NCI-H510A treated with DMSO at 0.1 percent for 48 hours (cell line): ENCODE data around the gene CFL1.

ENCODE experiments used
- DNase-seq: peaks from one replicate; lab custom pipeline; 2025; lab: John Stamatoyannopoulos, UW

The CFL1 gene

DNA sequence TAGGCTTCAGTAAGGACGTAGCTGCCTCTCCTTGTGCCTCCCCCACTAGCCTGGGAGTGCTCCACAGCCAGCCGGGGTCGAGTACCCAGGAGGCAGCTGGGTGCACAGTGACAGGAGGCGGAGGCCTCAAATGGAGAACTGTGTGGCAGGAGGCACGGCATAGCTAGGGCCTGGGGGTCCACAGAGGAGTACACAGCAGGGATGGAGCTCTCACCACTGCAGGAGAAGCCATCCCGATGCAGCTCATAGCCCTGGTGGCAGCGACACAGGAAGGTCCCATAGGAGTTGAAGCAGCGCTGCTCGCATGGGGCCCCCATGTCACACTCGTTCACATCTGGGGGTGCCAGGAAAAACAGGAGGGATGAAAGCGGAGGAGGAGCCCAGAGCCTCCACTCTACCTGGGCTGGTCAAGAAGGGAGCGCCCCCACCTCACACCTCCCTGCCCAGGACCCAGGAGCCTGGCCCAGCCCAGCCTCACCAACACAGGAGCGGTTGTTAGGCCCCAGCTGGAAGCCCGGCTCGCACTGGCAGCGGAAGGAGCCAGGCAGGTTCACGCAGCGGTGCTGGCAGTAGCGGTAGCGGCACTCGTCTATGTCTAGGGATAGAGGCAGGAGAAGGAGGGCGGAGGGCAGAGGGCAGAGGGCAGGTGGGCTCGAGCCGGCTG, 11.8 kb upstream of the CFL1 start:
- no peak for DNase-seq

DNA sequence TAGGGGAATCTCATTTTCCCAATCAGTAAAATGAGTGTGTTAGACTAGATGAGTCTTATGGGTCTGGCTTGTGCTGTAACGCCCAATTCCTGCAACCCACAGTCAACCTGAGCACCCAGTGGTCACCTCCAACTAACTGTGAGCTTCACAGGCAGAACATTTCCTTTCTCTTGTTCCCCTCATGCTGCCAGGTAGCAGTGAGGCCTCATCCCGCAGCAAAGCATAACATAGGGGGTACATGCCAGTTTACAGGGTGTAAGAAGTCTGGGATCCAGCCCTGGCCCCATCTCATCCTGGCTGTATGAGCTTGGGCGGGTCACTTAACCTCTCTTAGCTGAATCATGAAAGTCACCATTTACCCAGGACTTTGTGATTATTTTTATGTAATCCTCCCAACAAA, 10.9 kb upstream of the CFL1 start:
- DNase-seq: no peak

DNA sequence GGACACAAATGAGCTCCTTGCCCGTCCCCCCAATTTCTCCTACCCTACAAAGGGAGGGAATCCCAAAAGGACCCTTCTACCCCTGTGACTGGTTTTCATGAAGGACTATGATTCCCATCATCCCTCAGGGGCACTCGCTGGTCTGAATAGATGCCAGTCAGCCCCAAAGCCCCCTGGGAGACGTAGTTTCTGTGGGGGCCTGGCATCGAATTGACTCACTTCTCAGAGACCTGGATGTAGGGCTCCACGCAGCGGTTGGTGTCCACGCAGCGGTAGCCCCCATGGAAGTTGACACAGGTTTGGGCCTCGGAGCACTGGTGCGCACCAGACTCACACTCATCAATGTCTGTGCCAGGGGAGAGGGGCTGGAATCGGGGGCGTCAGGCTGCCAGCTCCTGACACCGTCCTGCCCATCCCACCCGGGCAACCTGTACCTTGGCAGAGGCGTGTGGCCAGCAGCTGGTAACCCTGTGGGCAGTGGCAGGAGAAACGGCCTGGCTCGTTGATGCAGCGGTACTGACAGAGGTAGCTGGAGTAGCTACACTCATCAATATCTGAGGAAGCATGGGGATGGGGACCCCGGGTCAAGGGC, 10.2 kb upstream of the CFL1 start:
- no peak for DNase-seq

DNA sequence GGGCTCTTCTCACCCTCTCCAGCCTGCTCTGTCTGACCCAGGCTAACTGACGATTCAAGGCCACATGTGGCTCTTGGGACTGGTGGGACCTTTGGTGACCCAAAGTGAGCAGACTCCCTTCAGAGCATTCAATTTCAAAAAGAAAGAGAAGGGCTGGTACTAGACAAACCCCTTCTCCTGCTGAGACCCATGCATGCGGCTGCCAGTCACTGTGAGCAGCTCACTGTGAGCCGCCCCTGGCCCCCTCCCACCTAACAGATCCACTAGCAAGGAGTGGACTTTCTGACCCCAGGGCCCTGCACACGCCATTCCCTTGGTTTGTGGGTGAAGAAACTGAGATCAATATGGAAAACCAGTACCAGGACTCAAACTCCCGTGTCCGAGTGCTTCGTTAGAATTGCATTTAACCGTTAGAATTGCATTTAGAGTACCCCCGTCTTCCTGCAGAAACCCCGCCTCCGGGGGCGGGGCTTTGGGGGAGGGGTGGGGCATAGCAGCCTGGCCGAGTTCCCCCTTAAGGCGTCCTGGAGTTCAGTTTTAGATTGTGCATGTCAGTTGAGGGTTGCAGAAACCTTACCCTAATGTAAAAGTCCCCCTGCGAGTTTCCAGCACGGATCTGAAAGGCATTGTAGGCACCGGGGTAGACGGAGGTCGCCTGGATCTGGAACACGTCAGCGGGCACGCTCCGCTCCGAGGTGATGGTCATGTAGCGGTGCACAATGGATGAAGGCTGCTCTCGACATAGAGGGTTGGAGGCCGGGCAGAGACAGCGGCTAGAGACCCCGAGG, 9.5 kb upstream of the CFL1 start:
- DNase-seq: no peak

DNA sequence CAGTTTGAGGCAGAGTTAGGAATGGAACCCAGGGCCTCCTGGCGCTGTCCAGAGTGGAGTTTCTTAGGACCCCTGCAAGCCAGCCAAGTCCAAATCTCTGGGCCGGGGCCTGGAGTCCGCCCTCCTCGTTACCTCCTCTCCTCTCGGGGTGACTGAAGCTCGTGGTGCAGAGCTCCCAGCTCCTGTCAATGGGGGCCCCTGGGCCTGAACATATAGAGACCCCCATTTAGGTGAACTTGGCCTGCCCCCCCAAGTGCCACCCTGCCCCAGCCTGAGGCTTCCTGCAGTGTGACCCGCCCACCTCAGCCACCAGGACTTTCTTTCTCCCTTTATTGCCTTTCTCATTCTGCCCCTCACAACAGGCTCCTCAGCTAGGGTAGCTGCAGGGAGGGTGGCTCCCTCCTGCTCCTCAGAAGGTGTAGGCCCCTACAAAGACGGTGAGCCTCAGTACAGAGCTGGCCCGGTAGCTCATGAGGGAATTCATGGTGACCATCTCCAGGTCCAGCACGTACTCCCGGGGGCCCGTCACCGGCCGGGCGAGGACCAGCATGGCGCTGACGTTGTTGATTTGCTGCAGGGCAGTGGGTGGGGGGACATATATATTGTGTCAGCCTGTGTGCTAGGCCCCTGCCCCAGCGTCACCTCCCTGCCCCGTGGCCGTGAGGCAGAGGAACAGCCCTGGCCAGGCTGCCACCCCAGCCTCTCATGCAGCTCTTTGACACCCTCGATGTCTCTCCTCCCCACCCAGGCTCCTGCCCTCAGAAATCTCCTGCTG, 8.7 kb upstream of the CFL1 start:
- no peak for DNase-seq

DNA sequence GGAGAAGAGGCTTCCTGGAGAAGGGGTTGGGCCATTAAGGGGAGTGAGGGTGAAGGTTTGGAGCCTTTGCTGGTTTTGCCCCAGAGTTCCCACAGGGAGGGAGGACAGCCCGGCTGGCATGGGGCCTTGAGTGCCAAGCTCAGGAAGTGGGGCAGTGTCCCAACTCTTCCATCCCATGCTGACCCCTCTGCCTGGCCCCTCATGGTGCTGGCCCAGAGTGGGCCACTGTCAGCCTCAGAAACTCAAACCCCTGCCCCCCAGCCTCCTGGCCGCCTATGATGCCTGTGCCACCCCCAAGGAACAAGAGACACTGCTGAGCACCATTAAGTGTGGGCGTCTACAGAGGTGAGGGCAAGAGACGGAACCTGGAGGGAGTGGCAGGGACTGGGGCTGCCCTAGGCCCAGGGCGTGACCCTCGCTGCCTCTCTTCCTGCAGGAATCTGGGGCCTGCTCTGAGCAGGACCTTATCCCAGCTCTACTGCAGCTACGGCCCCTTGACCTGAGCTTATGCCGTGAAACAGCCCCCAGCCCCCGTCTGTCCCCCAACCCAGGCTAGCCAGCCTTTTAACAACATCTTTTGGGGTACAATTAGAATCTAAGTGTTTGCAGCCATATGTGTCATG, 7.7 kb upstream of the CFL1 start:
- DNase-seq: no peak

DNA sequence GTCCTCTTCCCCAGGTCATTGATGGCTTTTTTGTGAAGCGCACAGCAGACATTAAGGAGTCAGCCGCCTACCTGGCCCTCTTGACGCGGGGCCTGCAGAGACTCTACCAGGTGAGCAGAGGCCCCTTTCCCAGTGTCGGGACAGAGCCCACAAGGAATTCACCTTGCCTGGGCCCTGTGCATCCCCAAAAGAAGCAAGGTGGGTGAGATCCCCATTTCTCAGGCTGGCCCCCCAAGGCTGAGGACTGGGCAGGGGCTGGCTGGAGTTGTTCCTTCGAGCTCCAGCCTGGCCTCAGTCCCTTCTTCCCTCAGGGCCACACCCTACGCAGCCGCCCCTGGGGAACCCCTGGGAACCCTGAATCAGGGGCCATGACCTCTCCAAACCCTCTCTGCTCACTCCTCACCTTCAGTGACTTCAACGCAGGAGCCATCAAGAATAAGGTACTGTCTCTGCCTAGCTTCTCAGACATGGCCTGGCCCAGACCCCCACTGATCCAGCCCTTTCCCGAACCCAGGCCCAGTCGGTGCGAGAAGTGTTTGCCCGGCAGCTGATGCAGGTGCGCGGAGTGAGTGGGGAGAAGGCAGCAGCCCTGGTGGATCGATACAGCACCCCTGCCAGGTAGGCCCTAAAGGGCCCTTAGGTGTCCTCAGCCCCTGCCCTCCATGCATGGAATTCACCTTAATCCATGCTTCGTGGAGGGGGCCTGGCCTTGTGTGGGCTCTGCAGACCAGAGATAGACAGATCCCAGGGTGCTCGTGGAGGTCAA, 6.9 kb upstream of the CFL1 start:
- no peak for DNase-seq

DNA sequence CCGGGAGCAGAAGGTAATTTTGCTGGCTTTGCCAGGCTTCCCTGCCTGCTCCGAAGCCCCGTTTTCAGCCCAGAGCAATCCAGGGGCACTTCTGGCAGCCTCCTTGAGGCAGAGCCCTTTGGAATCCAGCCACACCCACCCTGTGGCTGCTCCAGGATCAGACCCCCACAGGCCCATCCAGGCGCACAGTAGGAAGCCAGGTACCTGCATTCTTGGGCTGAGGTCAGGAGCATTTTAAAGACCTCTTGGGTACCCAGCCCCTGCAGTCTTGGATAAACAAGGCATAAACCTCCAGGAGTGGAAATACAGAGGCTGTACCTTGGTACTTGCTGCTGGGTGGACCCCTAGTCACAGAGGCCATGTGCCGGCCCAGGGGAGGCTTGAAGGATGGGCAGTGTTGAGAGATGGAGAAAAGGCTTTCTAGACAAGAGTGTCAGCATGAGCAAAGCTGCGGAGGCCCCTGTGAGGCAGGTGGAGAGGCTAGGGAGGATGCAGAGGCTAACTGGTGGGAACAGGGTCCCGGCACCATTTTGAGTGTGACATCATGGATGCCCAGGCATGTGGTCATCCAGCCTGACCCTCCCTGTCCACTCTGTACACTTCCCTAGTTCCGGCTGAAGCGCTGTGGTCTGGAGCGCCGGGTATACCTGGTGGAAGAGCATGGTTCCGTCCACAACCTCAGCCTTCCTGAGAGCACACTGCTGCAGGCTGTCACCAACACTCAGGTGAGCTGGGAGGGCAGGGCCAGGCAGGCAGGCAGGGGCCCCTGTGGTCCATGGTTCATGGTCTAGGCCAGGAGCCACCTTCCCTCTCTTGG, 6.1 kb upstream of the CFL1 start:
- DNase-seq: no peak

DNA sequence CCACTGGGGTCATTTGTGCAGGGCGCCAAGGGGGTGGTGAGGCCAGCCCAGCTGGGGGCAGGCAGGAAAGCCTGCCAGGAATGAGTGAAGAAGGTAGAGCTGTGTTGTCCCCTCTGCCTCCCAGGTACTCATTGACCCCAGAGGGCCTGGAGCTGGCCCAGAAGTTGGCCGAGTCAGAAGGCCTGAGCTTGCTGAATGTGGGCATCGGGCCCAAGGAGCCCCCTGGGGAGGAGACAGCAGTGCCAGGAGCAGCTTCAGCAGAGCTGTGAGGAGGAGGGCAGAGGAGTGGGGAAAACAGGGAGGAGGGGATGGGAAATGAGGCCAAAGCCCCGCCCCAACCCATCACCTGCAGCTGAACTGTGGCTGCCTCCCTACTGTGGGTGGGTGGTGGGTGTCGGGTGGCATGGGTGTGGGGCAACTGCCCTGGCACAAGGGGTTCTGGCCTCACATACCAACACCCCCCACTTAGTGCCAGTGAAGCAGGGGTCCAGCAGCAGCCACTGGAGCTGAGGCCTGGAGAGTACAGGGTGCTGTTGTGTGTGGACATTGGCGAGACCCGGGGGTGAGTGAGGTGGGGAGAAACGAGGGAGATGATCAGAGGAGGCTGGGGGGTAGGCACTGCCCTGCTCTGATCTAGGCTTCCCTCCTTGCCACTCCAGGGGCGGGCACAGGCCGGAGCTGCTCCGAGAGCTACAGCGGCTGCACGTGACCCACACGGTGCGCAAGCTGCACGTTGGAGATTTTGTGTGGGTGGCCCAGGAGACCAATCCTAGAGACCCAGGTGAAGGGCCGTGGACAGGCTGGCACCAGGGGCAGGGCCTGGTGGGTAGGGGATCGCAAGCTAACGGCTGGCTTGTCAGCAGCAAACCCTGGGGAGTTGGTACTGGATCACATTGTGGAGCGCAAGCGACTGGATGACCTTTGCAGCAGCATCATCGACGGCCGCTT, 5.2 kb upstream of the CFL1 start:
- DNase-seq: no peak

DNA sequence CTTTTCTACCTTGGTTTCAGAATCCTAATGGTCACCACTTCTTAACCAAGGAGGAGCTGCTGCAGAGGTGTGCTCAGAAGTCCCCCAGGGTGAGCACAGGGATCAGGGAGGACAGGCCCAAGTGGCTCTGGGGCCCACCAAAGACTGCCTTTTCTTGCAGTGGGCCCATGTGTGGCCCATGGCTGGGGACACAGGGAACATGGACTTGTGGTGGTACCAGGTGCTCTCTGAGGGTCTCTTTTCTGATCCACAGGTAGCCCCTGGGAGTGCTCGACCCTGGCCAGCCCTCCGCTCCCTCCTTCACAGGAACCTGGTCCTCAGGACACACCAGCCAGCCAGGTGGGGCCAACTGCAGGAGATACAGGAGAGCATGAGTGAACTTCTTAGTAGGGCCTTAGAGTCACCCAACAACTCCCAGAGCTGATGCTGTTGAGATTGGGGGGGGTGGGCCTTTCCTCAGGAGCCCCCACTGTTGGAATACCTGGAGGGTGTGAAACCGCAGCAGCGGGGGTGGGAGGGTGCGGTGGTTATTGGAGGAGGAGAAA, 4.3 kb upstream of the CFL1 start:
- DNase-seq: no peak

DNA sequence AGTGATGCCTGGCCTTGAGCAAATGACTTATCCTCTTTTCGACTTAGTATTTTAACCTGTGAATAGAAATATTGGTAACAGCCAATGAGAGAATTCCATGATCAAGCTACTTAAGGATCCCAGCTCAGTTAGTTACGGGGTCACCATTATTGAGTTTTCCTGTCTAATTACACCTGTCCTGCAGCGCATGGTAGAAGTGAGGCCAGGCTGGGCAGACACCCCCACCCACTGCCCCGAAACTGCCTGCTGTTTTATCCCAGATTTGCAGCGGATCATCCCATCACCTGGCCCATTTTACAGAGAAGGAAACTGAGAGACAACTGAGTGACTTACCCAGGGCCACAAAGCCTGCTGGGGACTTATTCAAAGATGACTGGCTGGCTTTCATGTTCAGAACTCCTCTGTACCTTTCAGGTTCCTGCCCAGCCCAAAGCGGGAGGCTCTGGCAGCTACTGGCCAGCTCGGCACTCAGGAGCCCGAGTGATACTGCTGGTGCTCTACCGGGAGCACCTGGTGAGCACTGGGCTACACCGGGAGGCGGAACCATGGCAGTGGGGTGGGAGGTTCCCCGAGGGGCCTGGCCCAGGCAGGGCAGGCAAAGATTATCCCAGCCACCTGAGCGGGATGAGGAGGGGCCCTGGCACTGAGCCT, 3.7 kb upstream of the CFL1 start:
- DNase-seq: no peak

DNA sequence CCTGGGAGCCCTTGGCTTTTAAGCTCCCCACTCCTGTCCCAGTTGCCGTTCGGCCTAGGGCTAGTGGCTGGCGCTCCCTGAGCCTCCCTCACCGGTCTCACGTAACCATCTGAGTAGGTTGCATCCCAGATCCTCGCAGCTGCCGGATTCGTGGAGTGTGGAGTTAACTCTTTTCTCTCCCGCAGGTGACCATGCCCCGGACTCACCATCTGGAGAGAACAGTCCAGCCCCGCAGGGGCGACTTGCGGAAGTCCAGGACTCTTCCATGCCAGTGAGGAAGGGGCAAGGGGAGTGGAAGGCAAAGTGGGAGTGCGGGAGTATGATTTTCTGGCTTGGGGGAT, 3.2 kb upstream of the CFL1 start:
- DNase-seq: no peak

DNA sequence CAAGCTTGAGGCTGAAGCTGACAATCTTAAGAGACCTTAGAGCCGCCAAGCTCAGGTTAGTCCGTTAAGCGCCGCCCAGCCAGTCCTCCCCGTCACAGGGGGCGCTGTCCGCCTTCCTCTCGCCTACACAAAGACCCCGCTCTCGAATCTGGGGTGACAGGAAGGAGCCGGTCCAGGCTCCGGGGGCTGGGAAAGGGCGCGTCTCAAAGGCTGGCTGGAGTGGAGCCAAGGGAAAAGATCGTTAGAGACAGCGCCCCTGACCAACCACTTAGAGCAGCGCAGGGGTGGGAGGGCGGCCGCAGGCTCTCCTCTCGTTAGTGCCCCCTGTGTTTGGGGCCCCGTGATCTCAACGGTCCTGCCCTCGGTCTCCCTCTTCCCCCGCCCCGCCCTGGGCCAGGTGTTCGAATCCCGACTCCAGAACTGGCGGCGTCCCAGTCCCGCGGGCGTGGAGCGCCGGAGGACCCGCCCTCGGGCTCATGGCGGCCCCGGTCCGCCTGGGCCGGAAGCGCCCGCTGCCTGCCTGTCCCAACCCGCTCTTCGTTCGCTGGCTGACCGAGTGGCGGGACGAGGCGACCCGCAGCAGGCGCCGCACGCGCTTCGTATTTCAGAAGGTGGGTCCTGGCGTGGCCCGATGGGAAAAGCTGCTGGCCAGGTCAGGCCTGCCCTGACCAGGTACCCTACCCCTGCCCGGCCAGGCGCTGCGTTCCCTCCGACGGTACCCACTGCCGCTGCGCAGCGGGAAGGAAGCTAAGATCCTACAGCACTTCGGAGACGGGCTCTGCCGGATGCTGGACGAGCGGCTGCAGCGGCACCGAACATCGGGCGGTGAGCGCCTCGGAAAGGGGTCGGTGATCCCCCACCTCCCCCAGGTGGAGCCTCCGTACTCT, 2.5 kb upstream of the CFL1 start, which contains the start of gene MUS81:
Gene MUS81, plus strand, starts transcription at position 156 of the 887 bp plus-strand sequence. Its CDS starts 321 bp downstream, at position 477.
- peak; percentile 90 for DNase-seq

DNA sequence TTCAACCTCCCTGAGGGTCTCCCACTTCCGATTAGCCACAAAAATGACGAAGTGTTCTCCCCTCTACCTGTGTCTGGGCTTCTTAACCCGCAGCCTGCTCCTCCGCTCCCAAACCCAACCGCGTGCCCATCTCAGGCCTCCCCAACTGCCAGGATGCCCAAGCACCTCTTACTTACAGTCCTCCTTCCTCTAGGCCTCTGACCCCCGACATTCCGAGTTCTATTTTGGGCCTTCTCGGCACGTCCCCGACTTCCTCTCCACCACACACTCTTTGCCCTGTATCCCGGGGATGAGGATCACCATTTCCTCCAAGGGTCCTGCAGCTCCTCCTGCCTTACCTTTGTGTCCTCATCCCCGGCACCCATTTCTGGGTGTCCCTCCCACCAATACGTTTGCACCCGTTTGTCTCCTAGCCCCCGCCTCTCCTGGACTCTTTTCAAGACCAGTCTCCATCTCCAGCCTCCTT, 1.9 kb upstream of the CFL1 start:
- no peak for DNase-seq

DNA sequence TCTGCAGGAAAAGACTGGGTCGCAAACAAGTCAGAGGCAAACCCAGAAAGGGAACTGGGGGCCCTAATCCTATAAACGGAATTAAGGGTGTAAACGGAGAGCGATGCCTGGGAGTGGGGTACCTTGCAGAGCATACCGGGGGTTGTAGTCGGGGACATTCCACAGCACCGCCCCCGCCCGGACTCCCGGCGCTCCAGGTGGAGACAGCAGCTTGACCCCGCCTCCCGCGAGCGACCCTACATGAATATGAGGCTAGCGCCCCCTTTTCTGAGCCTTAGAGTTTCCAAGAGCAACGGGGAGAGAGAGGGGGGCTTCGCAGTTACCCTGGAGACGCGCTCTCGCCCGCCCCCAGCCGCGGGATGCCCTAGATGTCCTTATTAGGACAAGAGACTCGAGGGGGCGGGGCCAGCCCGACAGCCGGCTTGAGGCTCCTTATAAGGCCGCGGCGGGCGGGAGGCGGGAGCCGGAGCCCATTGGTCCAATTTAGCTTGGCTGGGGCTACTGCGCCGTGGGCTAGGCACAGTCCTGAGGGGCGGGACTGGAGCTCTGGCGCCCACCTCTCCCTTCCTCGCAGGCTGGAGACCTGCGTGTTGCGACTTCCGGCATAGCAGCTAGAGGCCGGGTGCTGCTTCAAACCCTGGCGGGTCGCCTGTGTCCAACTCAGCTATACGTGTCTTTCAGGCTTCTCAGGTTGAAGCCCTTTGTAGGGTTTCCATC, 1.3 kb upstream of the CFL1 start:
- DNase-seq: peak; percentile 97

DNA sequence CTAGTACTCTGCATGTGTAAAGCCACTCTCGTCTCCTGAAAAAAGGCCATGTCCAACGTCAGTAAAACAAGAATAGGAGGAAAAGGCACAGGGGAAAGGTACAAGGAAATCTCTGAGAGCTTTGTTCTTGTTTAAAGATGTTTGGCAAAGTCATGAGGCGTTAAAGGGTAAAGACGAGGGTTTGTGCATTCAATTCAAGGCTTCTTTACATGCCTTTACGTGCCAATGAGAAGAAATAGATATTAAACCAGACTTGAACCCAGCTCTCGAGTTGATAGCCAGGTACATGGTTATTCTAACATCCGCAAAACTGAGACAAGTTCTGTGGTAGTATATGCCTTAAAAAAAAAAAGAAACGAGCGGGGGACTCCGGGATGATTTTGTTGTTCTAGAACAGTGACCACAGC, 704 bp upstream of the CFL1 start:
- no peak for DNase-seq

DNA sequence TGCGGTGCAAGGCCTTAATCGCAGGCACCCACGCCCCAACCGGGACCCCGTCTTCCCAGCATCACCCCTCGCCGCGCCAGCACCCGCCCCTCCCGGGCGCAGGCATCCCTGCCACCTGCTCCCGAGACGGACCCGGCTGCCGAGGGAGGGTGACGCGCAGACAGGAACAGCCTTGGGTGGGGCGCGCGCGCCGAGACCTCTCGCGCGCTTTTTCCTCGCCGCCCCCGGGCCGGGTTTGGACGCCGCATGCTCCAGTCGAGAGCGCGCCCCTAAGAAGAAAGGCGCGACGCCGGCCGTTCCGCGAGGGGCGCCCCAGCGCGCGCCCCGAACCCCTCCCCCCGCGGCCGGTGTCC, 504 bp downstream of the CFL1 start:
- DNase-seq: no peak
